TTC549 (cell line): ENCODE results near the gene INAFM1.
"Not testable (repeated sequence)": the region's sequence is repeated elsewhere in the genome, so short reads cannot be mapped to it uniquely, and the experiment has no call there.

ENCODE experiments used
- FAIRE-seq: peaks from 2 replicates; lab custom pipeline; 2012; peaks lifted over from hg19 to GRCh38; lab: Jason Lieb, UNC

INAFM1 gene

GRCh38 chr19:47240996-47241918 is 33.4 kb upstream of the INAFM1 start:
- no peak for FAIRE-seq

GRCh38 chr19:47241919-47242577 is 32.6 kb upstream of the INAFM1 start:
- FAIRE-seq: no peak

- FAIRE-seq: no peak
Observed at GRCh38 chr19:47243364-47243775, 31.3 kb upstream of the INAFM1 start.

- no peak for FAIRE-seq
Observed at GRCh38 chr19:47243776-47244547, 30.7 kb upstream of the INAFM1 start.

GRCh38 chr19:47247308-47247990 is 27.2 kb upstream of the INAFM1 start:
- FAIRE-seq: no peak

GRCh38 chr19:47253016-47253415 is 21.7 kb upstream of the INAFM1 start:
- FAIRE-seq: not testable (repeated sequence)

GRCh38 chr19:47253467-47253881 is 21.2 kb upstream of the INAFM1 start:
- no peak for FAIRE-seq

- no peak for FAIRE-seq
Observed at GRCh38 chr19:47253970-47254369, 20.7 kb upstream of the INAFM1 start.

- FAIRE-seq: no peak
Observed at GRCh38 chr19:47255879-47256692, 18.6 kb upstream of the INAFM1 start, which contains the start of gene CCDC9. Gene CCDC9, plus strand, starts transcription at chr19:47256525. Its CDS starts 1,876 bp downstream, at chr19:47258401.

- peak; percentile 95 for FAIRE-seq
Observed at GRCh38 chr19:47256693-47257410, 17.8 kb upstream of the INAFM1 start.

GRCh38 chr19:47257411-47258169 is 17.1 kb upstream of the INAFM1 start:
- no peak for FAIRE-seq

GRCh38 chr19:47258434-47258833 is 16.3 kb upstream of the INAFM1 start:
- no peak for FAIRE-seq

- FAIRE-seq: no peak
Observed at GRCh38 chr19:47258895-47259555, 15.7 kb upstream of the INAFM1 start.

GRCh38 chr19:47260476-47260875 is 14.2 kb upstream of the INAFM1 start:
- FAIRE-seq: no peak

- FAIRE-seq: not testable (repeated sequence)
Observed at GRCh38 chr19:47261946-47262793, 12.5 kb upstream of the INAFM1 start.

GRCh38 chr19:47264629-47265028 is 10.1 kb upstream of the INAFM1 start:
- FAIRE-seq: no peak

- no peak for FAIRE-seq
Observed at GRCh38 chr19:47266401-47266941, 8.2 kb upstream of the INAFM1 start.

- FAIRE-seq: no peak
Observed at GRCh38 chr19:47267350-47267759, 7.3 kb upstream of the INAFM1 start.
